HG03135 (cell line): Measurements from ENCODE around the gene CSN2.

Experiments
- ATAC-seq: cut with Tn5 transposase; IDR thresholded peaks from one replicate; pipeline ENCODE4 v1.9.1; 2021; ENCODE audit warnings: mild to moderate bottlenecking, moderate library complexity; ENCODE audit not compliant: unreplicated experiment

CSN2 gene

GRCh38 chr4:69907151-69907550 is 58.4 kb downstream of the CSN2 start:
- ATAC-seq: no peak
